Fibroblast of lung (primary cell): ENCODE data around the gene PTPRH. TPM values are rescaled to one million over a fixed set of nuclear protein-coding genes. Genes with fewer than 3 reads are reported as not detected.
"Not testable (repeated sequence)": the region's sequence is repeated elsewhere in the genome, so short reads cannot be mapped to it uniquely, and the experiment has no call there.

ENCODE experiments used
- DNase-seq, 2 donors: peaks; one replicate each; pipeline versions ENCODE4 v3.0.0 to v3.0.0-alpha.2; 2010; ENCODE audit warnings: low read depth in 2 of 2
- H2AFZ ChIP-seq: 2 replicates; pipeline ENCODE4 v1.5.1; 2012; ENCODE audit warnings: low read length, control low read depth, inconsistent platforms
- H3K27ac ChIP-seq: 2 replicates; pipeline ENCODE4 v1.5.1; 2011; ENCODE audit warnings: low read length, control low read depth; ENCODE audit not compliant: insufficient read depth
- H3K27me3 ChIP-seq: 2 replicates; pipeline ENCODE4 v1.5.1; 2011; ENCODE audit warnings: mild to moderate bottlenecking, low read length; ENCODE audit not compliant: control insufficient read depth, insufficient read depth
- H3K36me3 ChIP-seq: 2 replicates; pipeline ENCODE4 v1.5.1; 2011; ENCODE audit warnings: low read length; ENCODE audit not compliant: control insufficient read depth, insufficient read depth
- H3K4me1 ChIP-seq: 2 replicates; pipeline ENCODE4 v1.5.1; 2011; ENCODE audit warnings: low read length; ENCODE audit not compliant: control insufficient read depth, insufficient read depth; ENCODE audit errors: extremely low read depth
- H3K4me2 ChIP-seq: 2 replicates; pipeline ENCODE4 v1.5.1; 2011; ENCODE audit warnings: low read length, control low read depth; ENCODE audit not compliant: insufficient read depth; ENCODE audit errors: extremely low read depth
- H3K4me3 ChIP-seq, 4 experiments: fragments of 200-600 bp in 1 of 4; sonication (generic) in 1 of 4; replicated peaks in 1 of 4; 2 replicates each; pipeline ENCODE4 v1.5.1; 2011 to 2016; ENCODE audit warnings: low read length in 4 of 4, low read depth in 3 of 4, mild to moderate bottlenecking in 3 of 4, control low read depth in 2 of 4, inconsistent platforms in 1 of 4, mixed read lengths in 1 of 4; ENCODE audit not compliant: insufficient read depth in 1 of 4; ENCODE audit errors: control extremely low read depth in 1 of 4
- H3K79me2 ChIP-seq: 2 replicates; pipeline ENCODE4 v1.5.1; 2012; ENCODE audit warnings: mild to moderate bottlenecking, low read length, inconsistent platforms; ENCODE audit not compliant: control insufficient read depth, insufficient read depth
- H3K9ac ChIP-seq: 2 replicates; pipeline ENCODE4 v1.5.1; 2011; ENCODE audit warnings: mild to moderate bottlenecking, low read length, control low read depth; ENCODE audit not compliant: insufficient read depth
- H3K9me3 ChIP-seq: 2 replicates; pipeline ENCODE4 v1.5.1; 2012; ENCODE audit warnings: low read depth, low read length; ENCODE audit not compliant: control insufficient read depth, insufficient read depth
- H4K20me1 ChIP-seq: 2 replicates; pipeline ENCODE4 v1.5.1; 2011; ENCODE audit warnings: low read length; ENCODE audit not compliant: control insufficient read depth, insufficient read depth; ENCODE audit errors: extremely low read depth
- EZH2 ChIP-seq: IDR thresholded peaks from 2 replicates; pipeline ENCODE4 v1.5.1; 2012; ENCODE audit warnings: low read length, control low read depth, mild to moderate bottlenecking; ENCODE audit errors: missing control alignments
- polyA plus RNA-seq, 2 donors: library from polyadenylated mRNA; depleted of rRNA in 1 of 2; stranded (reverse) in 1 of 2; unstranded in 1 of 2; fragments of >200 nt; gene quantifications; 2 replicates each; pipeline ENCODE4 v1.2.1, GENCODE V29; 2011 to 2012; ENCODE audit warnings: missing spikeins in 1 of 2
- total RNA-seq: library from RNA; depleted of rRNA; stranded (reverse); fragments of >200 nt; gene quantifications from 2 replicates; pipeline ENCODE4 v1.2.1, GENCODE V29; 2014
- TF ChIP-seq, protein P1 (sequence below), 2 donors: IDR thresholded peaks in 1 of 2; conservative IDR thresholded peaks in 1 of 2; 1 replicate in 1 of 2; 2 replicates in 1 of 2; pipeline ENCODE4 v1.5.1; 2011 to 2012; ENCODE audit warnings: low read length in 2 of 2, control low read depth in 1 of 2, inconsistent platforms in 1 of 2, low read depth in 1 of 2, mild to moderate bottlenecking in 1 of 2

The PTPRH gene
- total and polyA plus RNA-seq, 2 donors (not counting 1 experiment from before 2014, with no cell fraction given), result 4.4 to 19.5 TPM

DNA sequence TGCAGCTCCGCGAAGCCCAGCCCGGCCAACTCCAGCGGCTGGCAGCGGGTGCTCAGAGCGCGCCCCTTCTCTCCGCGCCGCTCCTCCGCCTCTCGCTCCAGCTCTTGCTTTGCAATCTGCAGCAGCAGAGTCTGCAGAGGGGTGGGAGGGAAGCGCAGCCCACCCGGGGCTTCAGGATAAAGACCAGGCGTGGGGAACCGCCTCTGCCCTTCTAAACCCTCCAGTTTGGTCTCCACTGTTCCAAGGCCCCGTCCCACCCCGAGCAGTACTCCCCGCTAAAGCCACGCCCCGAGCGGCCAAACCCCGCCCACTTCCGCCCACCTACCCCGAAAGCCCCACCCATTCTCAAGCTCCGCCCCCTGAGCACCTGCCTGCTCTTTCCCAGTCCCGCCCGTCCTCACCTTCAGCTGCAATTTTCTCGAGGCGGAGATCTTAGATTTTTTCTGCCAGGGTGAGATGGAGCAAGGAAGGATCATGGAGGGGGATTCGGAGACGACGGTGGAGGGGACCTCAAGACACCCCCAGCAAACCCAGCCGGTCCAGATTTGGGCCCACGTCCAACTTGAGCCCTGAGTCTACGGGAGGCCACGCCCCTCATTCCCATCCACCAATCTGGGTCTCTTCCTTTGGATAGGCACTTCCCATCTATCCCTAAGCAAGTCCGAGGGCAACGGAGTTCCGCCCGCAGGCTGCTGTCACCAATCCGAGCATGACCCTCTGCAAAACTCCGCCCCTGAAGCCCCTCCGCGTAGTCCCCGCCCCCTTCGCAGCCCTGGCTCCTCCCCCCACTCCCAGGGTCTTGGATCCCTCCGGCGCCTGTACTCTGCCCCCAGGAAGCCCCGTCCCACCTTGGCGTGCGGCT, 52.9 kb downstream of the PTPRH start:
- no peak overlapping the region for H3K4me2 ChIP-seq
- no peak for TF ChIP-seq EZH2
- TF ChIP-seq, protein P1, sequence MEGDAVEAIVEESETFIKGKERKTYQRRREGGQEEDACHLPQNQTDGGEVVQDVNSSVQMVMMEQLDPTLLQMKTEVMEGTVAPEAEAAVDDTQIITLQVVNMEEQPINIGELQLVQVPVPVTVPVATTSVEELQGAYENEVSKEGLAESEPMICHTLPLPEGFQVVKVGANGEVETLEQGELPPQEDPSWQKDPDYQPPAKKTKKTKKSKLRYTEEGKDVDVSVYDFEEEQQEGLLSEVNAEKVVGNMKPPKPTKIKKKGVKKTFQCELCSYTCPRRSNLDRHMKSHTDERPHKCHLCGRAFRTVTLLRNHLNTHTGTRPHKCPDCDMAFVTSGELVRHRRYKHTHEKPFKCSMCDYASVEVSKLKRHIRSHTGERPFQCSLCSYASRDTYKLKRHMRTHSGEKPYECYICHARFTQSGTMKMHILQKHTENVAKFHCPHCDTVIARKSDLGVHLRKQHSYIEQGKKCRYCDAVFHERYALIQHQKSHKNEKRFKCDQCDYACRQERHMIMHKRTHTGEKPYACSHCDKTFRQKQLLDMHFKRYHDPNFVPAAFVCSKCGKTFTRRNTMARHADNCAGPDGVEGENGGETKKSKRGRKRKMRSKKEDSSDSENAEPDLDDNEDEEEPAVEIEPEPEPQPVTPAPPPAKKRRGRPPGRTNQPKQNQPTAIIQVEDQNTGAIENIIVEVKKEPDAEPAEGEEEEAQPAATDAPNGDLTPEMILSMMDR (conservative IDR thresholded peaks at IDR 0.05 in 1 of 2, IDR thresholded peaks at IDR 0.05 in 1 of 2; ENCODE audit: low read depth in 1 of 2, low read length in 2 of 2), result no peak
- no peak overlapping the region for H3K4me3 ChIP-seq

DNA sequence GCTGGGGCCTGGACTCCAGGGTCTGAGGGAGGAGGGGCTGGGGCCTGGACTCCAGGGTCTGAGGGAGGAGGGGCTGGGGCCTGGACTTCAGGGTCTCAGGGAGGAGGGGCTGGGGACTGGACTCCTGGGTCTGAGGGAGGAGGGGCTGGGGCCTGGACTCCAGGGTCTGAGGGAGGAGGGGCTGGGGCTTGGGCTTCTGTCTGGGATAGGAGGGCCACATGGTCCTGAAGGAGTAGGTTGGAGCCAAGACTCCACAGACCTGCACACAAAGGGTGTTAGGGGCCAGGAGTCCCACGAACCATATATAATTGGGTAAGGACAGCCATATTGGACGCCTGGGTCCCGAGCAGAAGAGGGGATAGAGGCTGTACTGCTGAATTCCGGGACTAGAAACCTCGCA, 53.5 kb downstream of the PTPRH start:
- not testable (repeated sequence) for H3K9ac ChIP-seq, DNase-seq, H3K4me3 ChIP-seq, H3K27me3 ChIP-seq, H2AFZ ChIP-seq, H3K4me1 ChIP-seq, H3K27ac ChIP-seq, H3K79me2 ChIP-seq, H3K36me3 ChIP-seq, H3K4me2 ChIP-seq, H4K20me1 ChIP-seq, H3K9me3 ChIP-seq

More for the DNA sequence above, 52.9 kb downstream of the PTPRH start:
- no peaks in the 10 kb centered on the region for H4K20me1 ChIP-seq
- peaks cover 6% of the 10 kb centered on the region for H3K4me1 ChIP-seq
- H2AFZ ChIP-seq, result no peak overlapping the region
- no peaks in the 10 kb centered on the region for H3K79me2 ChIP-seq
- H3K9me3 ChIP-seq, result no peaks in the 10 kb centered on the region
- DNase-seq, result peak; percentile 25 to 44
- H3K36me3 ChIP-seq, result no peaks in the 10 kb centered on the region
- no peak overlapping the region for H3K9ac ChIP-seq
- peaks cover 6% of the 10 kb centered on the region for H3K27me3 ChIP-seq
- no peak overlapping the region for H3K27ac ChIP-seq

DNA sequence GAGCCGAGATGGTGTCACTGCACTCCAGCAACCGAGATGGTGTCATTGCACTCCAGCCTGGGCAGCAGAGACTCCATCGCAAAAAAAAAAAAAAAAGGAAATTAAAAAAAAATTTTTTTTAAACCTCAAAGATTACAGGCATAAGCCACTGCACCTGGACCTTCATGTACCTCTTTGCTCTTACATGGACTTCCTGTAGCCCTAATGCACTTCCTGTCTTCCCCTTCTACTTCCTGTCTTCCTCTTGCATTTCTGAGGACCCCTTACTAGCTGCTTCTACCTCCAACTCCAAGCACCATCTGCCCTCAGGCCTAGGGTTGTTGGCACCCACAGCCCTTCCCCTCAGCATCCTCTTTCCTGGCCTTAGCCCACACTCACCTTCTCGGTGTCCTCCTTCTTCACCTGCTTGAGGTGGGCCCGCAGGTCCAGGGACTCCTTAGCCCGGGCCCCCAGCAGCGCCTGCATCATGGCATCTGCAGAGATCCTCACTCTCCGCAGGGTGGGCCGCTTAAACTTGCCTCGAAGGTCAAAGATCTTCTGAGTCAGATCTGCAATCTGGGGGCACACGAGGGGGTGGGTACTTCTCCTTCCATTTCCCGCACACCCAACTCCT, 55.5 kb downstream of the PTPRH start:
- no peak for DNase-seq
- H3K79me2 ChIP-seq, result no peaks in the 10 kb centered on the region
- H3K4me3 ChIP-seq, result no peak overlapping the region
- no peaks in the 10 kb centered on the region for H3K4me1 ChIP-seq
- H2AFZ ChIP-seq, result no peak overlapping the region
- no peaks in the 10 kb centered on the region for H3K9me3 ChIP-seq
- H3K4me2 ChIP-seq, result no peak overlapping the region
- peaks cover 16% of the 10 kb centered on the region for H3K27me3 ChIP-seq
- H4K20me1 ChIP-seq, result no peaks in the 10 kb centered on the region
- TF ChIP-seq EZH2, result no peak
- TF ChIP-seq, protein P1 (conservative IDR thresholded peaks at IDR 0.05 in 1 of 2, IDR thresholded peaks at IDR 0.05 in 1 of 2; ENCODE audit: low read depth in 1 of 2, low read length in 2 of 2), result no peak
- H3K36me3 ChIP-seq, result no peaks in the 10 kb centered on the region
- no peak overlapping the region for H3K9ac ChIP-seq
- H3K27ac ChIP-seq, result no peak overlapping the region
